Activated CD8-positive, alpha-beta memory T cell treated with anti-CD3 and anti-CD28 coated beads for 1 hour (primary cell): ENCODE measurements around the gene FSTL1.

Source experiments
- DNase-seq, 2 donors: peaks; one replicate each; pipeline ENCODE4 v3.0.0-alpha.2; 2020; ENCODE audit warnings: low read depth in 1 of 2; ENCODE audit errors: extremely low read depth in 1 of 2

The FSTL1 gene, protein sequence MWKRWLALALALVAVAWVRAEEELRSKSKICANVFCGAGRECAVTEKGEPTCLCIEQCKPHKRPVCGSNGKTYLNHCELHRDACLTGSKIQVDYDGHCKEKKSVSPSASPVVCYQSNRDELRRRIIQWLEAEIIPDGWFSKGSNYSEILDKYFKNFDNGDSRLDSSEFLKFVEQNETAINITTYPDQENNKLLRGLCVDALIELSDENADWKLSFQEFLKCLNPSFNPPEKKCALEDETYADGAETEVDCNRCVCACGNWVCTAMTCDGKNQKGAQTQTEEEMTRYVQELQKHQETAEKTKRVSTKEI

GRCh38 chr3:120450600-120451271 is at the start of gene FSTL1:
FSTL1 (minus strand) TSS chr3:120450992; CDS start chr3:120450746, 246 bp downstream.
- no peak for DNase-seq

- no peak for DNase-seq
Observed at GRCh38 chr3:120498556-120499346, 48.0 kb upstream of the FSTL1 start.

- DNase-seq: no peak
Observed at GRCh38 chr3:120497818-120498217, 47.0 kb upstream of the FSTL1 start.

DNA sequence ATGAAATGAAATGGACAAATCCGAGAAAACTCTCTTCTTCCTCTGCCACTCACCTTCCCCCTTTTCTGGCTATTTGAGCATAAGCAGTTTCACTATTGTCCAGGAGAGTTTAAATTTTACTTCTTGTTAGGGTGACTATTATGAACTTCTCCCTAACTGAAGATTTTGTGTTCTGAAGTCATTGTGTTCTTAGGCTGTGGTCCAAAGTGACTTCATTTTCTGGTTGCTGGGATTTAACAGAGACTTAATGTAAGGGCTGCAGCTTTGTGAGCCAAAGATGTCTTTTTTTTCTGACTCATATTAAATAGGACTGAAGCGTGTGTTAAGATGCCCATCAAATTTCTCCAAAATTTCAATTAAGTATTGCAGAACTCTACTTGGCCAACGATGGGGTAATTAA is 46.5 kb upstream of the FSTL1 start:
- DNase-seq: no peak

- DNase-seq: no peak
Observed at GRCh38 chr3:120496278-120497002, 45.6 kb upstream of the FSTL1 start.

DNA sequence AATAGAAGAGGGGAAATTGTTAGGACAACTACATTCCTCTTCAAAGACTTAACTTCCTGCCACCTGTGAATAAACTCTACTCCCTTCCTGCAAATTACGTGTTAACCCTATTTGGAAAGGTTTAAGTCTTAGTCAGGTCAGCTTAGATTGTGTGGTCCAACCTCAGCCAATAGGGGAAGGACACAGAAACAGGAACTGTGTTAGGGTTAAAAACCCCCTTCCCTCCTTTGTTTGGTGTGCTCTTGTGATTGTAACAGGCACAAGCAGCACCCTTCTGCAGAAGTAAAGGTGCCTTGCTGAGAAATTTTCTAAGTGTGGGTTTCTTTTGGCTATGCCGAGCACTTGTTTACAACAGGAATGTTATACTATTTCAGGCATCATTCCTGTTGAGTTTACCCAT is 45.0 kb upstream of the FSTL1 start:
- no peak for DNase-seq

- DNase-seq: no peak
Observed at GRCh38 chr3:120492103-120492502, 41.3 kb upstream of the FSTL1 start.

GRCh38 chr3:120489421-120489820 is 38.6 kb upstream of the FSTL1 start:
- no peak for DNase-seq

- no peak for DNase-seq
Observed at GRCh38 chr3:120488296-120488695, 37.5 kb upstream of the FSTL1 start.

GRCh38 chr3:120487191-120487650 is 36.4 kb upstream of the FSTL1 start:
- DNase-seq: no peak

DNA sequence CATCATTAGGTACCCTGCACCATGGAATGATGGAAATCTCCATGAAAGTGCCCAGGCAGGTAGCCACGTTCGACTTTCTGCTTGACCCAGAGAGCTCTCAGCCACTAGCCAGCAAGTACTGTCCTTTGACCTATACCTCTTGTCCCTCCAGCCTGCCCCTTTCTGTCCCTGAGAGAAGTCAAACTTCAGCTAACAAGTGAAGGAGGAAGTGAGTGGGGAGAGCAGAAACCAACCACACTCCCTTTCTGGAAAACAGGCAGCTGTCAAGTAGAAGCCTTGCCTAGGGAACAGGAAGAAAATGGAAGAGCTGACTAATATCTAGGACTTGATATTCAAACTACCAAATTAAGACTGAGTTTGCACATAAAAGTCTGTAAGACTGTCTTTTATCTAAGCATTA is 30.3 kb upstream of the FSTL1 start:
- DNase-seq: no peak

DNA sequence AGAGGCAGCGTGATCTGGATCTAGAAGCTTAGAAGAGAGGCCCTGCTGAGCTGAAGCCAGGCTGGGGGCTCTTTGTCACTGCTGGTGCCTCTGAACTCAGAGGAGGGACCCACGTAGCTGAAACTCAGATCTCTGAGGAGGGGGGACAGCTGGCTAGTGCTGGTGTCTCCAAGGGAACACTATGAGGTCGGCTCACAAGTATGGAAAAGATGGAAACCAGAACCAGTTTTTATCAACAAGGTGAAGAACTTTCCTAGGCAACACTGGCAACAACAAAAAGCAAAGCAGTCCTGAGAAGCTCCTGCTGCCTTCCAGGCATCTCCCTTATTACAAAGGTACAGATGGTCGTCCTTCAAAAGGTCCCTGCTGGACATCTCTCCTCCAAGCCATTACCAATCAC is 27.0 kb upstream of the FSTL1 start:
- no peak for DNase-seq

- no peak for DNase-seq
Observed at GRCh38 chr3:120475722-120476377, 25.1 kb upstream of the FSTL1 start.

DNA sequence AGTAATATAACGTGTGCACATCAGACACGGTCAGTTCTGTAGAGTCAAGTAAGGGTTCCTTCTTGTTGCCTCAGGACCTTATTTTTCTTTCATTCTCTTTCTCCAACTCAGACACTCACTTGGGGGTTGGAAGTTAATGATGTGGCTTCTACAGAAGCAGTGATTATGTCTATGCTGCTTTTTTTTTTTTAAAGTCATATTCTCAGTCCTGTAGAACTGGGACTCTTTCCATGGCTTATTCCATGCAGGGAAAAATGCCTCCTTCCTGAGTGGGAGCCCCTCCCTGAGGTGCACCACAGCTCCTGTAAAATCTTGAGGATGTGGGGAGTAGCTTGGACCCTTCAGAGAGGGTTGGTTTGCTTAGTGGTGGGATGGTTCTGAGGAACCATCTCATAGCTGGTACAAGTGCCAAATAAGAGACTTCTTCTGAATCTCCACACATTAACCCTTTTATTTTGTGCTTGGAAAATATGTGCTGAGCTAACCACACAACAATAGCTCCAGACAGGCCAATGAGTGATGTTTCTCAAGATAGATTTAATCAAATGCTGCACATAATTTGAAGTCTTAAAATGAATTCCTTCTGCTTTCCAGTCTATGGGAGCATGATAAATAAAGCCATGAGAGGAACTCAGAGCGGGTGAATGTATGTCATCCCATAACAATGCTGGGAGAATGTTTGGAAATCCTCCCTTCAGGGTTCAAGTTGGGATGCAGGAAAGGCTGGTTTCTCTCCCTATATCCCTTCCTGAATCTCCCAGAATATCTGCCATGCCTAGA is 23.3 kb upstream of the FSTL1 start:
- DNase-seq: no peak

- no peak for DNase-seq
Observed at GRCh38 chr3:120473389-120473788, 22.6 kb upstream of the FSTL1 start.

GRCh38 chr3:120472121-120472844 is 21.5 kb upstream of the FSTL1 start:
- DNase-seq: no peak

DNA sequence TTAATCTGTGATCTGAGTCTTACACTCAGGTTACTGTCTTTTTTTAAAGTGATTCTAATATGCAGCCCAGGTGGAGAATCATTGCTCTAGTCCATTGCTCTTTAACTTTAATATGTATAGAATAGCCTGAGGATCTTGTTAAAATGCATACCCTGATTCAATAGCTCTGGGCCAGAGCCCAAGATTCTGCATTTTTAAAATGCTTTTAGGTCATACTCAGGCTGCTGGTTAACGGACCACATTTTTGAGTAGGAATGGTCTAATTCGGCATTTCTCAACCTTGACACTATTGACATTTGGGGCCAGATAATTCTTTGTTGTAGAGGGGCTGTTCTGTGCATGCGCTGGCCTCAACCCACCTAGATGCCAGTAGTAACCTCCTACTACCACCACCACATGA is 20.9 kb upstream of the FSTL1 start:
- no peak for DNase-seq

DNA sequence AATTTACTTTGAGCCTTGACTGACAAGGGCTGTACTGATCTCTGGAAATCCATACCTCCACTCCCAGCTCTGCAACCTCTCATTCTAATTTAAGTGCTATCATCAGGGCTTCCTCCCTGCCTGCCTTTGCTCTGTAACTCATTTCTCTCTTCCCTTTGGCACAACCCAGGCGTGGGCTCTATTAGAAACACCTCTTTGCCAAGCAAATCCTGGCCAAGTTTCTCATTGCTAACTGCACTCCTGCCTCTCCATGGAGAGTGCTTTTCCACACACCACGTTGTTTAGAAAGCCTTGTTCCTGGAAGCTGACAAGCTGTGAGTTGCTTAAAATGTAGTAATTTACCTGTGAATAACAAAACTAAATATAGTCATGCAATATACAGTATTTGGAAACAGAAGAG is 20.1 kb upstream of the FSTL1 start:
- DNase-seq: no peak

GRCh38 chr3:120469882-120470301 is 19.1 kb upstream of the FSTL1 start:
- DNase-seq: no peak
